Ascending aorta (tissue), 2 donors: ENCODE results near the gene RERG. TPM values are rescaled to one million over a fixed set of nuclear protein-coding genes. Genes with fewer than 3 reads are reported as not detected.
"Not testable (repeated sequence)": the region's sequence is repeated elsewhere in the genome, so short reads cannot be mapped to it uniquely, and the experiment has no call there.

Source experiments
- DNase-seq, 2 donors: peaks; one replicate each; pipeline ENCODE4 v3.0.0-alpha.2; 2019; ENCODE audit warnings: low spot score in 2 of 2
- H3K27ac ChIP-seq, 2 donors: fragments of 200-600 bp; sonication (generic); one replicate each; pipeline ENCODE4 v1.5.1; 2016 to 2017; ENCODE audit warnings: mild to moderate bottlenecking in 1 of 2
- H3K27me3 ChIP-seq: fragments of 200-600 bp; sonication (generic); one replicate; pipeline ENCODE4 v1.5.1; 2017
- H3K36me3 ChIP-seq, 2 donors: fragments of 200-600 bp; sonication (generic); one replicate each; pipeline ENCODE4 v1.5.1; 2016
- H3K4me1 ChIP-seq, 2 donors: fragments of 200-600 bp; sonication (generic); one replicate each; pipeline ENCODE4 v1.5.1; 2016 to 2017; ENCODE audit warnings: mild to moderate bottlenecking in 1 of 2
- H3K4me3 ChIP-seq, 2 donors: fragments of 200-600 bp; sonication (generic); one replicate each; pipeline ENCODE4 v1.5.1; 2016 to 2017; ENCODE audit warnings: mild to moderate bottlenecking in 1 of 2
- H3K9me3 ChIP-seq, 2 donors: fragments of 200-600 bp; sonication (generic); one replicate each; pipeline ENCODE4 v1.5.1; 2016
- intact Hi-C: fragments of 100-400 bp; cut with DNase I; formaldehyde crosslinking; loops from one replicate; pipeline ENCODE4 v1.15.1; 2023
- total RNA-seq: library from RNA; depleted of rRNA; stranded (reverse); fragments of >200 nt; gene quantifications from one replicate; pipeline ENCODE4 v1.1.0, GENCODE V29; 2016
- TF ChIP-seq, protein P1 (sequence below), 3 experiments: fragments of 200-600 bp in 2 of 3; fragments of 450-650 bp in 1 of 3; sonication (generic) in 2 of 3; IDR thresholded peaks; one replicate each; pipeline ENCODE4 v1.5.1; 2016 to 2019; ENCODE audit warnings: antibody characterized with exemption in 3 of 3, mild to moderate bottlenecking in 1 of 3, moderate library complexity in 1 of 3

Gene RERG
- total RNA-seq, 1 donor from 2014 or later, result 55.7 TPM

DNA sequence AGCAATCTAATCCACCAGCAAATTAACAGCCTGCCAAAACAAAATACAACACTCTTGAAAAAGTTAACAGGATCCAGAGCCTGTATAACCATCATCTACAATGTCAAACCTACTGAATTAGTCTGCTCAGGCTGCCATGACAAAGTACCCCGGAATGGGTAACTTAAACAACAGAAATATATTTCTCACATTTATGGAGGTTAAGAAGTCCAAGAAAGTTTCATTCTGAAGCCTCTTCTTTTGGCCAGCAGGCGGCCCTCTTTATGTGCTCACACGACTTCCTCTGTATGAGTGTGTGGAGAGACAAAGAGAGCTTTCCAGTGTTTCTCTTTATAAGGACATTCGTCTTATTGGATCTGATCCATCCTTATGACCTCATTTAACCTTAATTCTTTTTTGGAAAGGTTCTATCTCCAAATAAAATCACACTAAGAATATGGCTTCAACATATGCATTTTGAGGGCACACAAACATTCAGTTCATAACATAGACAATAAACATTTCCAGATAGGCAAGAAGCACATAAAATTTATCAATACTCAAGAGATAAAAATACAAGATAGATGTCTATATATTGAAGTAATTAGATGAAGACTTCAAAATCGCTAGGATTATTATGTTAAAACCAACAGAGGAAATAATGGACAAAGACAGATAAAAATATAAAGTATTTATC is 5.9 kb upstream of the RERG start:
- Histone ChIP-seq H3K27ac (no peak overlapping the region), H3K9me3 (no peaks in the 10 kb centered on the region), H3K4me1 (peaks cover 0 to under 1% of the 10 kb centered on the region in 2 donors), H3K36me3 (no peaks in the 10 kb centered on the region), H3K4me3 (no peak overlapping the region), H3K27me3 (no peaks in the 10 kb centered on the region)
- intact Hi-C loops, result loop anchor here (2.0 kb wide), 1 partner anchor 42 kb away; no protein-coding TSS in a partner anchor
- peak in 1 of 2 donors; percentile 76 for DNase-seq
- TF ChIP-seq, protein P1, sequence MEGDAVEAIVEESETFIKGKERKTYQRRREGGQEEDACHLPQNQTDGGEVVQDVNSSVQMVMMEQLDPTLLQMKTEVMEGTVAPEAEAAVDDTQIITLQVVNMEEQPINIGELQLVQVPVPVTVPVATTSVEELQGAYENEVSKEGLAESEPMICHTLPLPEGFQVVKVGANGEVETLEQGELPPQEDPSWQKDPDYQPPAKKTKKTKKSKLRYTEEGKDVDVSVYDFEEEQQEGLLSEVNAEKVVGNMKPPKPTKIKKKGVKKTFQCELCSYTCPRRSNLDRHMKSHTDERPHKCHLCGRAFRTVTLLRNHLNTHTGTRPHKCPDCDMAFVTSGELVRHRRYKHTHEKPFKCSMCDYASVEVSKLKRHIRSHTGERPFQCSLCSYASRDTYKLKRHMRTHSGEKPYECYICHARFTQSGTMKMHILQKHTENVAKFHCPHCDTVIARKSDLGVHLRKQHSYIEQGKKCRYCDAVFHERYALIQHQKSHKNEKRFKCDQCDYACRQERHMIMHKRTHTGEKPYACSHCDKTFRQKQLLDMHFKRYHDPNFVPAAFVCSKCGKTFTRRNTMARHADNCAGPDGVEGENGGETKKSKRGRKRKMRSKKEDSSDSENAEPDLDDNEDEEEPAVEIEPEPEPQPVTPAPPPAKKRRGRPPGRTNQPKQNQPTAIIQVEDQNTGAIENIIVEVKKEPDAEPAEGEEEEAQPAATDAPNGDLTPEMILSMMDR (IDR thresholded peaks at IDR 0.05), result peak; percentile 42 to 70 (median 57)

DNA sequence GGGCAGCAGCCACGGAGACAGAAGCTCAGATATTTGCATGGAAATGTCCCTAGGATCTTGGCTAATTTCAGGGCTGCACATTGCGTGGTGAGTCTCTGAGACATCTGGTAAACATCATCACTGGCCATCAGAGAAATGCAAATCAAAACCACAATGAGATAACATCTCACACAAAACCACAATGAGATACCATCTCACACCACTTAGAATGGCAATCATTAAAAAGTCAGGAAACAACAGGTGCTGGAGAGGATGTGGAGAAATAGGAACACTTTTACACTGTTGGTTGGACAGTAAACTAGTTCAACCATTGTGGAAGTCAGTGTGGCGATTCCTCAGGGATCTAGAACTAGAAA is 4.6 kb upstream of the RERG start:
- not testable (repeated sequence) for H3K4me3 ChIP-seq, H3K27me3 ChIP-seq, H3K27ac ChIP-seq, H3K4me1 ChIP-seq, DNase-seq, H3K36me3 ChIP-seq, H3K9me3 ChIP-seq
- intact Hi-C loops, result loop anchor here (2.0 kb wide), 1 partner anchor 43 kb away; no protein-coding TSS in a partner anchor

DNA sequence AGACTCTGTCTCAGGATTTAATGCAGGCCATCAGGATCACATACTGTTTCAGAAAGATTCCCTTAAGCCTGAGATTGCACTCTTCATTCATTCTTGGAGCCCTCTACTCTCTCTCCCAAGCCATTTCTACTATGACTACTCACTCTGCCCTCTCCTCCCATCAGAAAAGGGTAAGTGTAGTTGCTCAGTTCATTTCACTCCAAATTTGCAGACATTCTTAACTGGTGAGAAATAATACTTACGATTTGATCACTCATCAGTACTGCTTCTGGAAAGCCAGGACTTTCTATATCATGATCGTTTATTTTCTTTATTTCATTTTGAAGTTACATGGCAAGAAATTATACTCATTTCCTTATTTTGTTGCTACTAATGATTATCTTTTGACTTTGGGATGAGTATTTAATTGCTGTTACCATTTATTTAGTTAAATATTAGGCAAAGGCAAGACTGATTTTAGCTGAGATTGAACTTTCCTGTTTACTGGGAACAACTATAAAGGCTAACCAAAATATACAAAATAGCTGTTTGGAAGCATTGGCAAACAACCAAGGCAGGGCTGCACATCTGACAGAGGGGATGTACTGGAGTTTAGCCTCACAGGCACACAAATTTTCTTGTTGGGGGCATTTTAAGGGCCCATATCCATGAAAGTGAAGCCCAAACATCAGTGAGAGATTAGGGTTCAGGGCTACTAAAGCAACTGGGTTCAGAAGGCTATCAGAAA is 4.1 kb upstream of the RERG start:
- TF ChIP-seq, protein P1 (IDR thresholded peaks at IDR 0.05), result no peak
- H3K27me3 ChIP-seq, result no peaks in the 10 kb centered on the region
- no peak overlapping the region for H3K4me3 ChIP-seq
- H3K27ac ChIP-seq, result no peak overlapping the region
- intact Hi-C loops, result no loop called here
- no peaks in the 10 kb centered on the region for H3K9me3 ChIP-seq
- peaks cover 0 to 2% of the 10 kb centered on the region in 2 donors for H3K4me1 ChIP-seq
- H3K36me3 ChIP-seq, result no peaks in the 10 kb centered on the region
- DNase-seq, result no peak

DNA sequence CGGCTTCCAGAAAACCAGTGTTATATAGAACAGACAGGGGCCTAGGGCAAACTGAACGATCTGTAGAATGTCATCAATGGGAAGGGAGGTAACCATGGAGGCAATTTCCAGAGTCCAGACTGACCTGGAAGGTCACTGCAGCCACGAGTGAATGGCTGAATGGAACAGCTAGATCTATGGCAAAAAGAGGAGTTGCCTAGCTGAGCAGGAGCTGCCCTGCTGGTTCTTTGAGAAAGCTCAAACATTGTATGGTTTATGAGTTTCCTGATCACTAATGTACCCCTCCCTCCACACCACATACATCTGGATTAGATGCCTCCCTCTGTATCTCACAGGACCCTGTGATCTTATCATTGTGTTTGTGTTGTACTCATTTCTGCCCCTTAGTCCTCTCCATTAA is 1.0 kb upstream of the RERG start:
- Histone ChIP-seq H3K27me3 (no peaks in the 10 kb centered on the region), H3K9me3 (no peaks in the 10 kb centered on the region), H3K4me3 (peak overlapping the region in 1 of 2 donors; percentile 66), H3K4me1 (peaks cover 0 to 6% of the 10 kb centered on the region in 2 donors), H3K27ac (peak overlapping the region; percentile 83 to 86), H3K36me3 (no peaks in the 10 kb centered on the region)
- TF ChIP-seq, protein P1 (IDR thresholded peaks at IDR 0.05), result no peak
- intact Hi-C loops, result loop anchor here (5.0 kb wide), 2 partner anchors 330 to 365 kb away; no protein-coding TSS in a partner anchor
- no peak for DNase-seq

DNA sequence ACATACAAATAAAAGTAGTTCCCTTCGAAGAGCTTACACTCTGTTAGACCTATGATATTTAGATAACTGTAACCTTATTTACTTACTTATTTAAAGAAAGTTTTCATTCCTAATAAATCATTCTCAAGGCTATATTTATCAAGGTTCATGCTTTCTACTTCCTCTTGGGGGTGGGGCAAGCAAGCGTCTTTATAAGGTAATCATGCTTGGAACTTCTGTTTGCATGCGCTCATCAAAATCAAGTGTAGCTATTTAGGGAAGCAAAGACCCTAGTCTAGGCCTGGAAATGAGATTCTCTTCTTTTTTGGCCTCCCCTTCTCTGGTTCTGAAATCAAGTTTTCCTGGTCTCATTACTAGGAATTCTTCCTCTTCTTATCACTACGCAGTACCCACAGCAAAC is 766 bp downstream of the RERG start:
- H3K4me3 ChIP-seq, result peak overlapping the region; percentile 55 to 66
- H3K4me1 ChIP-seq, result peaks cover 0 to 9% of the 10 kb centered on the region in 2 donors
- no peaks in the 10 kb centered on the region for H3K9me3 ChIP-seq
- intact Hi-C loops, result loop anchor here (2.0 to 5.0 kb wide), 6 partner anchors 20 to 376 kb away; no protein-coding TSS in a partner anchor
- no peak for DNase-seq
- H3K27me3 ChIP-seq, result no peaks in the 10 kb centered on the region
- H3K27ac ChIP-seq, result peak overlapping the region; percentile 83 to 86
- TF ChIP-seq, protein P1 (IDR thresholded peaks at IDR 0.05), result no peak
- no peaks in the 10 kb centered on the region for H3K36me3 ChIP-seq

DNA sequence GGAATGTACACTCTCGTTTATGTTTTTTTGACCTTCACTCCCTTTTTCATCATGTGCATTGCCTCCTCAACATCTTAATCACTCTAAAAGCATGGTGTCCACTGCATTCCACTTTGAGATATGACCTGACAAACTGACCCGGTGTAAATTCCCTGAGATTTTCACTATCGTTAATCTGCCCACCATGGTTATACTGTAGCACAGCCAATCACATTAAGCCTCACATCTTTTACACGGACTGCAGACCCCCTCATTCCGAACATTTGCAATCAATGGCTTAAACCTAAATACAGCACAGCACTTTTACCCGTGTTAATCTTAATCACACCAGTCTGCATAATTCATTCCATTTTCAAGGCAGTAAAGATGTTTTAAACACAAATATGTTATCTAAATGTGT is 2.4 kb downstream of the RERG start:
- Histone ChIP-seq H3K4me1 (peaks cover 0 to 18% of the 10 kb centered on the region in 2 donors), H3K27ac (peak overlapping the region; percentile 83 to 86), H3K4me3 (peak overlapping the region; percentile 28 to 66), H3K27me3 (no peaks in the 10 kb centered on the region), H3K9me3 (no peaks in the 10 kb centered on the region), H3K36me3 (no peaks in the 10 kb centered on the region)
- no peak for DNase-seq
- TF ChIP-seq, protein P1 (IDR thresholded peaks at IDR 0.05), result no peak
- intact Hi-C loops, result no loop called here
